HepG2 (cell line): Measurements from ENCODE around the gene NUSAP1. TPM values are rescaled to one million over a fixed set of nuclear protein-coding genes. Genes with fewer than 3 reads are reported as not detected.

ENCODE experiments used
- BHLHE40 ChIP-seq: IDR thresholded peaks from 2 replicates; pipeline ENCODE4 v1.6.1; 2011; ENCODE audit warnings: low read length, improper control_type of control experiment
- CEBPB ChIP-seq: IDR thresholded peaks from 2 replicates; pipeline ENCODE4 v1.6.1; 2011; ENCODE audit warnings: low read depth, low read length, improper control_type of control experiment, borderline replicate concordance
- CHCHD3 ChIP-seq: sonication (generic); formaldehyde crosslinking; IDR thresholded peaks from 2 replicates; pipeline ENCODE4 v1.8.0; 2022; ENCODE audit warnings: mild to moderate bottlenecking, missing genetic modification reagents, moderate library complexity
- HNRNPUL1 ChIP-seq: fragments of 200-400 bp; formaldehyde crosslinking; IDR thresholded peaks from 2 replicates; pipeline ENCODE4 v1.6.1; 2017; ENCODE audit warnings: low read depth, mild to moderate bottlenecking, low read length, moderate library complexity
- MEIS2 ChIP-seq: sonication (generic); formaldehyde crosslinking; IDR thresholded peaks from 2 replicates; pipeline ENCODE4 v1.9.0; 2021; ENCODE audit warnings: mild to moderate bottlenecking, missing genetic modification reagents
- MXI1 ChIP-seq: IDR thresholded peaks from 3 replicates; pipeline ENCODE4 v1.6.1; 2012; ENCODE audit warnings: low read depth, low read length, inconsistent platforms, borderline replicate concordance
- NFE2L2 ChIP-seq: fragments of 150-350 bp; IDR thresholded peaks from 2 replicates; pipeline ENCODE4 v1.6.1; 2014; ENCODE audit warnings: low read length
- RELA ChIP-seq: sonication (generic); formaldehyde crosslinking; IDR thresholded peaks from 2 replicates; pipeline ENCODE4 v1.4.0; 2020; ENCODE audit warnings: missing genetic modification reagents
- REXO4 ChIP-seq: sonication (generic); formaldehyde crosslinking; IDR thresholded peaks from 2 replicates; pipeline ENCODE4 v1.8.0; 2022; ENCODE audit warnings: missing genetic modification reagents, mild to moderate bottlenecking, borderline replicate concordance
- SIX1 ChIP-seq: sonication (generic); formaldehyde crosslinking; IDR thresholded peaks from 2 replicates; pipeline ENCODE4 v1.4.0; 2020; ENCODE audit warnings: missing genetic modification reagents, borderline replicate concordance
- SMARCC2 ChIP-seq: fragments of 450-650 bp; IDR thresholded peaks from 2 replicates; pipeline ENCODE4 v1.6.1; 2017; ENCODE audit warnings: antibody characterized with exemption, mild to moderate bottlenecking
- SP4 ChIP-seq: sonication (generic); formaldehyde crosslinking; IDR thresholded peaks from 2 replicates; pipeline ENCODE4 v1.8.1; 2023; ENCODE audit warnings: mild to moderate bottlenecking, missing genetic modification reagents
- SYNCRIP ChIP-seq: fragments of 200-400 bp; formaldehyde crosslinking; IDR thresholded peaks from 2 replicates; pipeline ENCODE4 v1.6.1; 2018; ENCODE audit warnings: mild to moderate bottlenecking, low read depth, low read length; ENCODE audit not compliant: insufficient read depth
- ZFP41 ChIP-seq: sonication (generic); formaldehyde crosslinking; IDR thresholded peaks from 2 replicates; pipeline ENCODE4 v1.4.0; 2020; ENCODE audit warnings: mild to moderate bottlenecking, missing genetic modification reagents, borderline replicate concordance
- ZNF331 ChIP-seq: sonication (generic); formaldehyde crosslinking; IDR thresholded peaks from 2 replicates; pipeline ENCODE4 v1.4.0; 2020; ENCODE audit warnings: missing genetic modification reagents
- ZNF615 ChIP-seq: sonication (generic); formaldehyde crosslinking; IDR thresholded peaks from 2 replicates; pipeline ENCODE4 v1.5.0; 2020; ENCODE audit warnings: mild to moderate bottlenecking, missing genetic modification reagents, borderline replicate concordance
- ZNF883 ChIP-seq: sonication (generic); formaldehyde crosslinking; IDR thresholded peaks from 2 replicates; pipeline ENCODE4 v1.5.1; 2020; ENCODE audit warnings: mild to moderate bottlenecking, missing genetic modification reagents; ENCODE audit errors: not compliant biosample characterization
- polyA plus RNA-seq, 8 experiments: library from polyadenylated mRNA; depleted of rRNA in 3 of 8; stranded (reverse) in 7 of 8; unstranded in 1 of 8; fragments of >200 nt; fragmentation: Illumina TruSeq in 4 of 8; extraction: Trizol in 4 of 8; gene quantifications; 2 replicates each; pipeline versions ENCODE4 v1.2.1 to v1.2.3, GENCODE V29; 2011 to 2016; ENCODE audit warnings: low read depth in 4 of 8, missing spikeins in 1 of 8, mixed read lengths in 1 of 8; ENCODE audit not compliant: insufficient read depth in 1 of 8
- total RNA-seq, 5 experiments: library from RNA; depleted of rRNA; stranded (reverse); fragments of >200 nt; fragmentation: Illumina TruSeq; extraction: Trizol; gene quantifications; 2 replicates each; pipeline ENCODE4 v1.2.3, GENCODE V29; 2016; ENCODE audit warnings: low read depth in 1 of 5
- TF ChIP-seq, protein P1 (sequence below): sonication (generic); formaldehyde crosslinking; IDR thresholded peaks from 2 replicates; pipeline ENCODE4 v1.5.1; 2020; ENCODE audit warnings: missing genetic modification reagents, mild to moderate bottlenecking, borderline replicate concordance
- TF ChIP-seq, protein P2 (sequence below), 2 experiments: sonication (generic) in 1 of 2; formaldehyde crosslinking in 1 of 2; IDR thresholded peaks; 2 replicates each; pipeline versions ENCODE4 v1.6.1 to v1.9.0; 2014 to 2022; ENCODE audit warnings: antibody characterized with exemption in 1 of 2, borderline replicate concordance in 1 of 2, inconsistent platforms in 1 of 2, low read depth in 1 of 2, missing genetic modification reagents in 1 of 2
- TF ChIP-seq, protein P3 (sequence below): sonication (generic); formaldehyde crosslinking; IDR thresholded peaks from 2 replicates; pipeline ENCODE4 v1.4.0; 2020; ENCODE audit warnings: missing genetic modification reagents, borderline replicate concordance

Gene NUSAP1
- total and polyA plus RNA-seq, 2 of the 13 experiments (the other 11 are each of a cell fraction or from before 2014, with no cell fraction given), result 59.5 to 106 TPM

DNA sequence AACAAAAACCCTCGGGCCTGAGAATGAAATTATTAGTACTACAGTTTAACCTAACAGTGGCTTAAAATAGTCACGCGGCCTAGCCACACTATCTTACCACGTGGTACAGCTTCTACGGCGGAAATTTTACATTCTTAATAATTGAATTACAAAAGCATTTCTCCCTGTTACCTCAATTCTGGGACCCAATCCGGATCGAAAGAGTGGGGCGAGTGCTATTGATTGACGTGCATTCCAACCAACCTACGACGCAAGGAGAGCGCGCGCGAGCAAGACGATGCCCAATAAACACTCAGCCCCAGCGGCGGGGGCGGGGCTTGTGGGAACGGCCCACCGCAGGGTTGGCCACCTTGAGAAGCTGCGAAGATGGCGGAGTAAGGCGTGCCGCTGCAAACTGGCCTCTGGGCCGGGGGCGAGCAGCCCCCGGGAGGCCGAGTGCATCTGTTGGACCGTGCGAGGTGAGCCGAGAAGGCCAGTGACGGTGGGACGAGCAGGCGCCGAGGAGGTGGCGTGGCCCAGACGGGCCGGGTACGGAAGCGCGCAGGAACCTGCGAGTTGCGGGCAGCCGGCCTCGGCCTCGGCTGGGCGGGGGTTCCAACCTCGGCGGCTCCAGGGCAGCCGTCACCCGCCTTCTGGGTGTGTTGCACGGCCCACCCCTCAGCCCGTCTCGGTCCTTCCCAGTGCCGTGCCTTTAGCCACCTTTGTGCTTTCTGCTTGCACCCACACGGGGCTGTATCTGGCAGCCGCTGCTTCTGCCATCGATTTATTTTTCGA is 48.8 kb upstream of the NUSAP1 start (continued):
- TF ChIP-seq CHCHD3 (CRISPR knock-in tag), result no peak
- TF ChIP-seq, protein P1, sequence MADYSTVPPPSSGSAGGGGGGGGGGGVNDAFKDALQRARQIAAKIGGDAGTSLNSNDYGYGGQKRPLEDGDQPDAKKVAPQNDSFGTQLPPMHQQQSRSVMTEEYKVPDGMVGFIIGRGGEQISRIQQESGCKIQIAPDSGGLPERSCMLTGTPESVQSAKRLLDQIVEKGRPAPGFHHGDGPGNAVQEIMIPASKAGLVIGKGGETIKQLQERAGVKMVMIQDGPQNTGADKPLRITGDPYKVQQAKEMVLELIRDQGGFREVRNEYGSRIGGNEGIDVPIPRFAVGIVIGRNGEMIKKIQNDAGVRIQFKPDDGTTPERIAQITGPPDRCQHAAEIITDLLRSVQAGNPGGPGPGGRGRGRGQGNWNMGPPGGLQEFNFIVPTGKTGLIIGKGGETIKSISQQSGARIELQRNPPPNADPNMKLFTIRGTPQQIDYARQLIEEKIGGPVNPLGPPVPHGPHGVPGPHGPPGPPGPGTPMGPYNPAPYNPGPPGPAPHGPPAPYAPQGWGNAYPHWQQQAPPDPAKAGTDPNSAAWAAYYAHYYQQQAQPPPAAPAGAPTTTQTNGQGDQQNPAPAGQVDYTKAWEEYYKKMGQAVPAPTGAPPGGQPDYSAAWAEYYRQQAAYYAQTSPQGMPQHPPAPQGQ, result no peak
- TF ChIP-seq, protein P2, sequence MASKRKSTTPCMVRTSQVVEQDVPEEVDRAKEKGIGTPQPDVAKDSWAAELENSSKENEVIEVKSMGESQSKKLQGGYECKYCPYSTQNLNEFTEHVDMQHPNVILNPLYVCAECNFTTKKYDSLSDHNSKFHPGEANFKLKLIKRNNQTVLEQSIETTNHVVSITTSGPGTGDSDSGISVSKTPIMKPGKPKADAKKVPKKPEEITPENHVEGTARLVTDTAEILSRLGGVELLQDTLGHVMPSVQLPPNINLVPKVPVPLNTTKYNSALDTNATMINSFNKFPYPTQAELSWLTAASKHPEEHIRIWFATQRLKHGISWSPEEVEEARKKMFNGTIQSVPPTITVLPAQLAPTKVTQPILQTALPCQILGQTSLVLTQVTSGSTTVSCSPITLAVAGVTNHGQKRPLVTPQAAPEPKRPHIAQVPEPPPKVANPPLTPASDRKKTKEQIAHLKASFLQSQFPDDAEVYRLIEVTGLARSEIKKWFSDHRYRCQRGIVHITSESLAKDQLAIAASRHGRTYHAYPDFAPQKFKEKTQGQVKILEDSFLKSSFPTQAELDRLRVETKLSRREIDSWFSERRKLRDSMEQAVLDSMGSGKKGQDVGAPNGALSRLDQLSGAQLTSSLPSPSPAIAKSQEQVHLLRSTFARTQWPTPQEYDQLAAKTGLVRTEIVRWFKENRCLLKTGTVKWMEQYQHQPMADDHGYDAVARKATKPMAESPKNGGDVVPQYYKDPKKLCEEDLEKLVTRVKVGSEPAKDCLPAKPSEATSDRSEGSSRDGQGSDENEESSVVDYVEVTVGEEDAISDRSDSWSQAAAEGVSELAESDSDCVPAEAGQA (IDR thresholded peaks at IDR 0.05; ENCODE audit: low read depth), result peak; percentile 72
- TF ChIP-seq, protein P2 (CRISPR knock-in tag; IDR thresholded peaks at IDR 0.05; ENCODE audit: borderline replicate concordance), result no peak
- no peak for TF ChIP-seq REXO4 (CRISPR knock-in tag)
- TF ChIP-seq HNRNPUL1, result no peak
- TF ChIP-seq BHLHE40, result no peak
- TF ChIP-seq ZNF883, result peak; percentile 81
- TF ChIP-seq ZNF331 (CRISPR knock-in tag), result no peak
- no peak for TF ChIP-seq ZFP41
- no peak for TF ChIP-seq SMARCC2
- no peak for TF ChIP-seq CEBPB
- TF ChIP-seq SIX1 (CRISPR knock-in tag), result no peak
- no peak for TF ChIP-seq RELA (CRISPR knock-in tag)
- TF ChIP-seq, protein P3, sequence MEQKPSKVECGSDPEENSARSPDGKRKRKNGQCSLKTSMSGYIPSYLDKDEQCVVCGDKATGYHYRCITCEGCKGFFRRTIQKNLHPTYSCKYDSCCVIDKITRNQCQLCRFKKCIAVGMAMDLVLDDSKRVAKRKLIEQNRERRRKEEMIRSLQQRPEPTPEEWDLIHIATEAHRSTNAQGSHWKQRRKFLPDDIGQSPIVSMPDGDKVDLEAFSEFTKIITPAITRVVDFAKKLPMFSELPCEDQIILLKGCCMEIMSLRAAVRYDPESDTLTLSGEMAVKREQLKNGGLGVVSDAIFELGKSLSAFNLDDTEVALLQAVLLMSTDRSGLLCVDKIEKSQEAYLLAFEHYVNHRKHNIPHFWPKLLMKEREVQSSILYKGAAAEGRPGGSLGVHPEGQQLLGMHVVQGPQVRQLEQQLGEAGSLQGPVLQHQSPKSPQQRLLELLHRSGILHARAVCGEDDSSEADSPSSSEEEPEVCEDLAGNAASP, result peak; percentile 16; the same call in 1 of the 2 replicates
- TF ChIP-seq MXI1, result 0 out of 3 replicates have a peak, but pooled peaks have one; percentile 28
- peak; percentile 36; the same call in 1 of the 2 replicates for TF ChIP-seq MEIS2 (CRISPR knock-in tag)
- 0 out of 2 replicates have a peak, but pooled peaks have one; percentile 19 for TF ChIP-seq ZNF615
- no peak for TF ChIP-seq SYNCRIP
- no peak for TF ChIP-seq NFE2L2
- TF ChIP-seq SP4 (CRISPR knock-in tag), result peak; percentile 74
